GM19395 (cell line): ENCODE data around the gene CDC42EP4.
"Not testable (repeated sequence)": the region's sequence is repeated elsewhere in the genome, so short reads cannot be mapped to it uniquely, and the experiment has no call there.

Source experiments
- ATAC-seq: cut with Tn5 transposase; IDR thresholded peaks from one replicate; pipeline ENCODE4 v1.9.1; 2021; ENCODE audit warnings: mild to moderate bottlenecking, moderate library complexity; ENCODE audit not compliant: unreplicated experiment

The CDC42EP4 gene

DNA sequence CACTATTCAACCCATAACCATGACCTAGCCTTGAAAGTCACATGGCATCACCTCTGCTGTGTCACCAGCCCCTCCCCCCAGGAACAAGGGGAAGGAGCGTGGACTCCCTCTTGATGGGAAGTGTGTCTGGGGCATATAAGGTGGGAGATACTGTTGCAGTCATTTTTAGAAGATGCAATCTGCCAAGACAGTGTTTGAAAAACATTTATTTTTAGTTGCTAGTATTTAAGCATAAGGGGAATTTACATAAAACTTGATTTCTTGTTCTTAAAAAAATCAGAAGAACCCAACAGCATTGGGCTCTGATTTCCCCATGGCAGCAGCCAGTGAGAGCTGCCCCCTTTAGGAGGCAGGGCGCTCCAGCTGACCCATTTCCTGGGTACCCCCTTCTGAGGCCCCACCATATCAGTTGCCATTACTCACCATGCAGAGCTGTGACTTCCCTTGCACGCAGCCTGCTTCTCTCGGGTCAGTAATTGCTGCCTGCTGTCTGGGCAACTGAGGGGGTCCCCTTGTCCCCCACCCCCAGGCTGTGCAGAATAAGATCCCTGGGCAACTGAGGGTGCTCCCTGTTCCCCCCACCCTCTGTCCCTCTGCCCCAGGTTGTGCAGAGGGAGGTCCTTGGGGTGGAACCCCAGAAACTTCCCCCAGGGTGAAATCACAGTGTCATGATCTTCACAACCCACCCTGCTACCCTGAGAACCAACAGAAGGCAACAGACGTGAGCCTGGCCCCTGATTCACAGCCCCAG lies 11.8 kb upstream of the CDC42EP4 start:
- ATAC-seq = no peak

DNA sequence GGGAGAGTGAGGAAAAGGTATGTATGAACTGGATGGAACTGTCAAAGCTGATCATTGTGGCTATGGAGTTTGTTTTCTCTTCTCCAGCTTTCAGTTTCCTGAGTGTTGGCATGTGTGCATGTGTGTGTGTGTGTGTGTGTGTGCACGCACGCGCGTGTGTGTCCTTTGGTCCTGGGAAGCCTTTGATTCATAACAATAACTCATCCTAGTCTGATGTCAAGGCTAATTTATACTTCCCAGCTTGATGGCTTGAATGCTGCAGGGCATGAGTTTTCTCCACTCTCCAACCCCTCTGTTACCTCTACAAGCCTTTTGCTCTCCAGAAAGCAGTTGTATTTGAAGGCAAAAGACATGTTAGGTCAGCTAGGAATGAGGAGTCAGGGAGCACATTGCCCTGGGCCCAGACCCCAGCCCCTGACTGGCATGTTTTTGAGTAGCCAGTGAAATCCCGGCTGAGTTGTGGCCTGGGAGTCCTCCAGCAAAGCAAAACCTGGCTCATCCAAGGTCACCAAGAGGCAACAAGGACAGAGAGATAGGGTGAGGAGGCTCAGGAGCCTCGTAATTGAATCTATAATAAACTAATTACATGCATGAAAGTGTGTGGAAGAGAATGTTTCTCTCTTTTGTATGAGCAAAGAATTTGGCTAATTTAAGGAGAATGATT lies 8.9 kb upstream of the CDC42EP4 start:
- ATAC-seq = no peak

DNA sequence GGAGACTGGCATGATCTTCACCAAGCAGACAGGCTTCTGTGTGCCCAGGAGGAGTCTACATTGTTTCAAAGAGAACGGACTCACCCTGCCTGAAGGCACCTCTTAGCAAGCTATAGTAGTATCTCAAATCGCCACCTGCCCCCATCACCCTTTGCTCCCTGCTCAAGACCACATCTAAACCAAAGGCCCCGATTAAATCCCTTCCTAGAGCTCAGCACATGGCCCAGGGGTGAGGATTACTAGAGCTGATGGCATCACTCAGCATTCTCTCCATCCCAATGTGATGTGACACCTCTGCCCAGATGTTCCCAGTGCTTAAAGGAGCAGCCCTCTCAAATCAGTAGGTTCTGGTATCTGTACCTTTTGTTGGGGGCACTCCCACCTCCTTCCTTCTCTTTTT lies 8.0 kb upstream of the CDC42EP4 start:
- no peak for ATAC-seq

- ATAC-seq = no peak
Observed at GRCh38 chr17:73318836-73319235, 7.0 kb upstream of the CDC42EP4 start.

DNA sequence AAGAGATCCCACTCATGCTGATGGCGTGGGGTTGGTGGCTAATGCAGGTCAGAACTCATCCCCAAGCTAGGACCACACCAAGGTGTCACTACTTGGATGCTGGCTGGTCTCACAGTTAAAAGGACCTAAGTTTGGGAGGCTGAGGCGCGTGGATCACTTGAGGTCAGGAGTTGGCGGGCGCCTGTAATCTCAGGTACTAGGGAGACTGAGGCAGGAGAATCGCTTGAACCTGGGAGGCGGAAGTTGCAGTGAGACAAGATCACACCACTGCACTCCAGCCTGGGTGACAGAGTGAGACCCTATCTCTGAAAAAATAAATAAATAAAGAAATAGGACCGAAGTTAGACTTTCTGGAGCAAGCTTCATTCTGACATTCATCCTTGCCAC lies 6.6 kb upstream of the CDC42EP4 start:
- no peak for ATAC-seq

GRCh38 chr17:73317513-73318426 lies 6.0 kb upstream of the CDC42EP4 start:
- no peak for ATAC-seq

GRCh38 chr17:73316919-73317505 lies 5.2 kb upstream of the CDC42EP4 start:
- ATAC-seq = no peak

DNA sequence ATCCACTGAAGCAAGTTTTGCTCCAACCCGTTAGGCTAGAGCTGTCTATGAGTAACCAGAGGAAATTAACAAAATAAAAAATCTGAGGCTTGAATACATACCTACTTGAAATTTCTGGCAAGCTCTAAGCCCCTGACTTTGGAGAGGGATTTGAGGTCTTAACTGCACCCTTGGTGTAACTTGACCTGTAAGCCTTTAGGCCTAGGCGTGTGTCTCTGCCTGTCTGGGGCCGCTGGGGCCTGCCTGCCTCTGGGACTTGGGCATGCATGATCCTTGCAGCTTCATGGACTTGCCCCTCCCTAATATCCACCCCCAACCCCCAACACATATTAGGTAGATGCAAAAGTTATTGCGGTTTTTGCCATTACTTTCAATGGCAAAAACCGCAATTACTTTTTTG lies 3.7 kb upstream of the CDC42EP4 start:
- ATAC-seq = no peak

- ATAC-seq = no peak
Observed at GRCh38 chr17:73313526-73314127, 1.8 kb upstream of the CDC42EP4 start.

GRCh38 chr17:73312887-73313286 lies 1.1 kb upstream of the CDC42EP4 start:
- not testable (repeated sequence) for ATAC-seq

DNA sequence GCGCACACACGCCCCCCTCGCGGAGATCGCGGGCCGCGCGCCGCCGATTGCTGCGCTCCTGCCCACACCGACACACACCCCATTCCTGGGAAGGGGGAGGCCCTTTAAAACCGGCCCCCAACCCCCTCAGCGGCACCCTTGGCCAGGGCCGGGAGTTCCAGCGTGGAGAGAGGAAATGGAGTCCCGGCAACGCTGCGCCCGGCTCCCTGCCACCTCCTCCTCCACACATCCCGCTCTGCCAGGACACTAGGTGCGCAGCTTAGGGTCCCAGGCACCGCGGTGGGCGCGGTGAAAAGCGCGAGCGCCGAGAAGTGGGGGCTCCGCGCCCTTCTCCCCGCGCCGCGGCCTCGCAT lies 397 bp downstream of the CDC42EP4 start:
- peak; percentile 34 for ATAC-seq

GRCh38 chr17:73309727-73310596 lies 1.8 kb downstream of the CDC42EP4 start:
- no peak for ATAC-seq

GRCh38 chr17:73308959-73309358 lies 2.8 kb downstream of the CDC42EP4 start:
- ATAC-seq = not testable (repeated sequence)

GRCh38 chr17:73308017-73308823 lies 3.6 kb downstream of the CDC42EP4 start:
- ATAC-seq = no peak

DNA sequence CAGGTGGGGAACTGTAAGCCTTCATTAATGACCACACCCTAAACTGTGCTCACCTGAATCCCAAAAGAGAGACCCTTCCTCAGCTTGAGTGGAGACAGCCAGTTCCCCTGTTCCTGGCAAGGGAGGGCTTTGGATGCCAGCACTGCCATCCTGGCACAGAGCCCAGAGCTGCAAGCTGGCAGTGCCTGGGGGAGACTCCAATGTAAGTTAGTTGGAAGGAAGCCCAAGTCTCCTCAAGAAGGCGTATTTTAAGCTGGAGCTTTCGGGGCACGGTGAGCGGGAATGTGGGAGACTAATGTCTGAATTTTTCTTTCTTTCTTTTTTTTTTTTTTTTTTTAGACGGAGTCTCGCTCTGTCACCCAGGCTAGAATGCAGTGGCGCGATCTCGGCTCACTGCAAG lies 4.7 kb downstream of the CDC42EP4 start:
- no peak for ATAC-seq

DNA sequence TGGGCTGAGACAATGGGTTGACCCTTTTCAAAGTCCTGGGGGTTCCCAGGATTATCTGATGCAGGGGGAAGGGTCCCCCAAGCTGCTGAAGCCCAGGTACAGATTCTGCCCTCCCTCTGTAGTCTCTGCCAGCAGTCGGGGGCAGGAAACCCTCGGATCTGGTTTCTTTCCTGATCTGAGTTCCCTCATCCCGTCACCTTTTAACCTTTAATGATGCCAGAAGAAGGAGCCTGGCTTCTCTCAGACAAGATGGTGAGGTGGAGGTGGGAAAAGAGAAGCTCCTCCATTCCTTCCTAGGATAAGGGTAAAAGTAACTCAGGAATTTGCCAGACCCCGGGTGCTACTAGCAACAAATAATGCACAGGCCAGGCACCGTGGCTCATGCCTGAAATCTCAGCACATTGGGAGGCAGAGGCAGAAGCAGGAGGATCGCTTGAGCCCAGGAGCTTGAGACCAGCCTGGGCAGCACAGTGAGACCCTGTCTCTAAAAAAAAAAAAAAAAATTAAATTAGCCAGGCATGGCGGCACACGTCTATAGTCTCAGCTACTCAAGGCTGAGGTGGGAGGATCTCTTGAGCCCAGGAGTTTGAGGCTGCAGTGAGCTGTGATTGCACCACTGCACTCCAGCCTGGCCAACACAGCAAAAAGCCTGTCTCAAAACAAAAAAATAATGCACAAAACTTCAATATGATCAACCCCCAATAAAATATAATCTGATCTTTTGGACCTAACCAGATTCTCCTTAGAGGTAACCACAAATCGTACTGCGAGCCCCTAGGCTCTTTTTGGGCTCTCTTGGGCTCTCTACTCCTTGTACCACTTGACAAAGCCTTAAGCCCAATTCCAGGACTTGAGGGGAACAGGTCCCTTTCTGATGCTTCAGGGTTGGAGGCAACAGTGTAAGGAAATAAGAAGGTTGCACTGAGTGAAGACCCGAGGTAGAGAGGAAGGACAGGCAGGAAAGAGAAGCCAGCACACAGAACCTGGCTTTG lies 5.7 kb downstream of the CDC42EP4 start:
- no peak for ATAC-seq

DNA sequence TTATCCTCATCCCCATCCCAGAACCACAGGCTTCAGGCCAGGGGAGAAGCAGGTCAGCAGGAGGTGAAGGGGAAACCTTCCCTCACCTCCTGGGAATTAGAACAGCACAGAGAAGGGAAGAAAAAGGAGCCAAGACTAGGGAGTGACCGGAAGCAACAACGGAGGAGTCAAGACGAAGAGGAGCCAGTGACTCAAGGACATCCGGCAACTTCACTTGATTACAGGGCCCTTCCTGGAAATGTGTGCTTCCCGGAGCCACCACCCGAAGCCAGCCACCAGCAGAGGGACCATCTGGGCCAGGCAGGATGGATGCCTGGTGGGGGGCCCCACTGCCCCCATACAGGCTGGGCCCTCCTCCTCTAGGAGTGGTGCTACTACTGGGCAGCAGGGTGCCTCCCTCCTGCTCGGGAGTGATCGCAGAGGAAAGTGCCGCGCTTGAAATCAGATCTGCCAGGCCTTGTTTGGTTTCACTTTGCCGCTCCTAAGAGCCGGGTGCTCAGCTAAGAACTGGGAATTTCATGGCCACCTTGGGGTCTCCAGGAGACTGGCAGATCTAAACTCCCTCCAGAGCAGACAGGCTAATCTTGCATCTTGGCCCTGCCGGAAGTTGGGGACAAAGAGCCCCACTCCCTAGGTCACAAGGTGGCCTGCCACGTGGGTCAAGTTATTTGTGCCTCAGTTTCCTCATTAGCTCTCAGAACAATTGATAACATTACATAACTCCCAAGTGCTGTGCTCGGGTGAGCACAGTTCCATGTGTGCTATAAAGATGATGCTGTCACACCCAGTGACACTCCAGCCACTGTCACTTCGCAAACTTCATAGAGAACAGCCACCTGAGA lies 6.6 kb downstream of the CDC42EP4 start:
- ATAC-seq = no peak
